ENCODE results near the gene PER3.

The PER3 gene

GRCh38 chr1:7781501-7781900 is 2.6 kb upstream of the PER3 start:
- Mint-ChIP-seq H3K4me3 (peak overlapping the region; percentile 29 to 67 (median 51)), H3K27ac (no peak overlapping the region), H3K36me3 (ENCODE audit: low read depth) (peaks cover 55% of the 10 kb centered on the region), H3K27me3 (ENCODE audit: low read depth) (no peaks in the 10 kb centered on the region), H3K4me1 (no peaks in the 10 kb centered on the region), H3K9me3 (no peaks in the 10 kb centered on the region)
- no peak for TF ChIP-seq CTCF (IDR thresholded peaks at IDR 0.05; ENCODE audit: unreplicated experiment in 3 of 3)

GRCh38 chr1:7781923-7782495 is 2.1 kb upstream of the PER3 start:
- H3K27ac Mint-ChIP-seq: peak overlapping the region in 1 of 3 experiments; percentile 7
- H3K4me3 Mint-ChIP-seq: peak overlapping the region; percentile 67 to 87 (median 81)
- H3K4me1 Mint-ChIP-seq: no peaks in the 10 kb centered on the region
- no peaks in the 10 kb centered on the region for H3K9me3 Mint-ChIP-seq
- H3K36me3 Mint-ChIP-seq (ENCODE audit: low read depth): peaks cover 55% of the 10 kb centered on the region
- H3K27me3 Mint-ChIP-seq (ENCODE audit: low read depth): no peaks in the 10 kb centered on the region
- no peak for TF ChIP-seq CTCF (IDR thresholded peaks at IDR 0.05; ENCODE audit: unreplicated experiment in 3 of 3)

DNA sequence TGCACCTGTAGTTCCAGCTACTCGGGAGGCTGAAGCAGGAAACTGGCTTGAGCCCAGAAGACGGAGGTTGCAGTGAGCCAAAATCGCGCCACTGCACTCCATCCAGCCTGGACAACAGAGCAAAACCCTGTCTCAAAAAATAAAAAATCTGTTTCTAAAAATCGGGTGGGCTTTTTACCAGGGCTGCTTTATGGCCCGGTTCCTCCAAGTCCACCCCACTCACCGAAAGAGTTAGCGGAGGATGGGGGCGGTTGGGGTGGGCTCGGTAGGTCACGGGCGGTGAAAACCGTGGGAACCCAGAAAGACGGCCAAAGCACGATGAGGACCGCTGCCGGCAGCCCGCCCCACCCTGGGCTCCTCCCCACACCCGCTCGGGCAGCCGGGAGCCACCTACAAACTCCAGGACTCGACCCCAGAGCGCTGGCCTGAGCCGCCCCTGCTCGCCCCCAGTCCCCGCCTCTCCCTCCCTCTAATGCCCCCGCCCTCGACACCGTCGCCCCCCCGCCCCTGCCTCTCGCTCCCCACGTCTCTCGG is 846 bp upstream of the PER3 start:
- no peaks in the 10 kb centered on the region for H3K27me3 Mint-ChIP-seq (ENCODE audit: low read depth)
- H3K36me3 Mint-ChIP-seq (ENCODE audit: low read depth): peaks cover 52% of the 10 kb centered on the region
- no peaks in the 10 kb centered on the region for H3K9me3 Mint-ChIP-seq
- no peak for TF ChIP-seq CTCF (IDR thresholded peaks at IDR 0.05; ENCODE audit: unreplicated experiment in 3 of 3)
- peak overlapping the region; percentile 81 to 87 (median 86) for H3K4me3 Mint-ChIP-seq
- H3K27ac Mint-ChIP-seq: peak overlapping the region in 1 of 3 experiments; percentile 42
- H3K4me1 Mint-ChIP-seq: no peaks in the 10 kb centered on the region

- Mint-ChIP-seq H3K27me3 (ENCODE audit: low read depth) (no peaks in the 10 kb centered on the region), H3K9me3 (peaks cover 3% of the 10 kb centered on the region)
These were observed 491 bp downstream of the PER3 start for GRCh38 chr1:7784492-7785071.

GRCh38 chr1:7785108-7785507 is 1.0 kb downstream of the PER3 start:
- H3K4me3 Mint-ChIP-seq: peak overlapping the region; percentile 31 to 60 (median 36)
- H3K36me3 Mint-ChIP-seq (ENCODE audit: low read depth): peaks cover 57% of the 10 kb centered on the region
- peak overlapping the region in 1 of 3 experiments; percentile 36 for H3K27ac Mint-ChIP-seq
- peaks cover 8% of the 10 kb centered on the region for H3K9me3 Mint-ChIP-seq
- H3K27me3 Mint-ChIP-seq (ENCODE audit: low read depth): no peaks in the 10 kb centered on the region
- no peaks in the 10 kb centered on the region for H3K4me1 Mint-ChIP-seq
- TF ChIP-seq CTCF (IDR thresholded peaks at IDR 0.05; ENCODE audit: unreplicated experiment in 3 of 3): no peak

More at GRCh38 chr1:7784492-7785071, 491 bp downstream of the PER3 start:
- Mint-ChIP-seq H3K4me1 (no peaks in the 10 kb centered on the region), H3K27ac (no peak overlapping the region), H3K4me3 (peak overlapping the region; percentile 31 to 65 (median 52)), H3K36me3 (ENCODE audit: low read depth) (peaks cover 57% of the 10 kb centered on the region)
- no peak for TF ChIP-seq CTCF (IDR thresholded peaks at IDR 0.05; ENCODE audit: unreplicated experiment in 3 of 3)

- Mint-ChIP-seq H3K4me3 (no peak overlapping the region), H3K36me3 (ENCODE audit: low read depth) (peaks cover 63% of the 10 kb centered on the region)
- no peak for TF ChIP-seq CTCF (IDR thresholded peaks at IDR 0.05; ENCODE audit: unreplicated experiment in 3 of 3)
These were observed 2.7 kb downstream of the PER3 start for GRCh38 chr1:7786795-7787194.

More at GRCh38 chr1:7786795-7787194, 2.7 kb downstream of the PER3 start:
- Mint-ChIP-seq H3K9me3 (peaks cover 21% of the 10 kb centered on the region), H3K4me1 (no peaks in the 10 kb centered on the region), H3K27ac (no peak overlapping the region), H3K27me3 (ENCODE audit: low read depth) (no peaks in the 10 kb centered on the region)

Data from nephron (organoid).